HG02970 (cell line): Measurements from ENCODE around the gene KIF19.

Experiments
- ATAC-seq: cut with Tn5 transposase; IDR thresholded peaks from one replicate; pipeline ENCODE4 v1.9.1; 2021; ENCODE audit warnings: mild to moderate bottlenecking, moderate library complexity, moderate number of reproducible peaks; ENCODE audit not compliant: unreplicated experiment, low FRiP score

KIF19 gene

DNA sequence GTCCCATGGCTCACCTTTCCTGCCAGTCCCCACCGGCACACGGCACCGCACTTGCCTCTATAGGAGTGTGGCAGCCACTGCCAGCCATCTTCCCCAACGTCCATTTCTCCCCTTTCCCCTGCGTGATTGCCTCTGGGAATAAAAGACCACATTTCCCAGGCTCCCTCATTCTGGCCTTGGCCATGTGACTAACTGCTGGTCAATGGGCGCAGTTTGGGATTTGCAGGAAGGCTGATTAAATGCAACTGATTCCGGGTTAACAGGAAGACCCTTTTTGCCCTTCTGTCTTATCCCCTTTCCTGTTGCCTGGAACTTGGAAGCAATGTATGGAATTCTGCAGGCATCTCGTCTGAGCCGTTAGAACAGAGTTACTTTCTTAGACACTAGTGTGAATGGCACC is 32.7 kb downstream of the KIF19 start:
- ATAC-seq, result no peak

DNA sequence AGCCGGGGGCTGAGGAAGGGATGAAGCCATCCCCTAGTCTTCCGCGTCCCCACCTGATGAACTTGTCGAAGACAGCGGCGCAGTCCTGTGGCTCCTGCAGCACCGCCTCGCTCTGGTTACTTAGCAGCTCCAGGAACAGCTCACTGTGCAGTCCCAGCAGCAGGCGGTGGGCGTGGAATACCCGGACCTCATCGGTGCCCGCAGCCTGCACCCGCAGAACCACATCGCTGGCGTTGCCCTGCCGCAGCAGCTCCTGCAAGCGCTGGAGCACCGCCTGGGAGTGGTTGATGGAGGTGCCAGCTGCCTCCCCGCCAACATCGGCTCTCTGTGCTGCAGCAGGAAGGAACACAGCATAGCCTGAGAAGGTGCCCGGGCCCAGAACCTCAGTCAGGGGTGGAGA is 33.9 kb downstream of the KIF19 start:
- ATAC-seq, result no peak

GRCh38 chr17:74360899-74361229 is 34.8 kb downstream of the KIF19 start:
- no peak for ATAC-seq

DNA sequence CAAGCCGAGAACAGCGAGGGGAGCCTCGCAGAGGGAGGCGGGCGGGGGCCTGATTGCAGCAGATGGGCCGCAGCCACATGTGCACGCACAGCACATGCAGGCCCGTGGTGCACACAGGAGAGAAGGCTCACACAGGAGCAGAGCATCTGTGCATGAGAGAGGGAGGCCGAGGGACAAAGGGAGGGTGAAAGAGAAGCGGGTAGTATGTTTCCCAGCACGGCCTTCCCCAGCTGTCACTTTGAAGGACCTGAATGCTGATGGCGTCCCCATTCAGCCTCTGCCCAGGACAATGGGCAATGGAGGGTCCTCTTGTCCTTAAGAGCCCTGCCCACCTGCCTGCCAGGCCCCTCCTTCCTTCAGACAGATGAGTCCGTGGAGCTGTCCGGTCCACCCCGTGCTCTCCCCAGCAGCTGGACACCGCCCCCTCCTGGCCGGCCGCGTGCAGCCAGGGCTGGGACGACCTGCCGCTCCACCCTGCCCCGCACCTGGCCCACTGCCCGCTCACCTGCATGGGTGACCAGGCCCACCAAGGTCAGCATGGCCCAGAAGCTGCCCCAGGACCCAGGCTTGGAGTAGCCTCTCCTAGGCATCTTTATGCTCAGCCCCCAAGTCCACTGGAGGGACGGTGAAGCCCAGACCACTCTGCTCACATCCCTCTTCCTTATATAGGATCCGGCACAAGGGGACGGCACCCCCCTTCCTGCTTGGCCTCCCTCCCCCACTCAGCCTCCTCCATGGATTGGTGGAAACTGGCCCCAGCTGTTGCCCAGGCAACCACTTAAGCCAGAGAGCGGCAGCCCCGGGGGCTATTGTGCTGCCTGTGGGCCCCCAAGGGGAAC is 35.4 kb downstream of the KIF19 start, which contains the start of gene BTBD17:
Gene BTBD17 (minus strand): TSS at position 639 of the 839 bp plus-strand sequence. CDS start 49 bp downstream, at position 590.
- ATAC-seq, result no peak

GRCh38 chr17:74362069-74362405 is 36.0 kb downstream of the KIF19 start:
- ATAC-seq, result no peak

- no peak for ATAC-seq
Measured at GRCh38 chr17:74362810-74363498, 36.9 kb downstream of the KIF19 start.

DNA sequence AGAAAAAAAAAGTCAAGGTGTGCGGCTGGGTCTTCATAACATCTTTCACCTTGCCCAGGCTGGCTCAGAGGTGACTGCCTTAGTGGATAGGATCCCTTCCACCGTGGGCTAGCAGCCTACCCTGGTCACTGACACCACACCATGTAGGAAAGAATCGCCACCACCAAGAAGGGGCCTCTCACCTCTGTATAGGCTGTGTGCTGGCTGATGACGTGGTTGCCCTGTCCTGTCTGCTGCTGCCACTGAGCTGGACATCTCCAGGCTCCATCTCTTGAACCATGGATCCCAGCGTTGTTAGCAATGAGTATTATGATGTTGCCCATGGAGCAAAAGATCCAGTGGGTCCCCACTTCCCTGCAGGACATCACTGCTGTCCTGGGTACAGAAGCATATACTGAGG is 41.2 kb downstream of the KIF19 start, which contains the start of gene GPR142:
Gene GPR142 (plus strand): TSS at position 301 of the 400 bp plus-strand sequence. CDS start 2,035 bp downstream, outside the sequence.
- no peak for ATAC-seq

GRCh38 chr17:74368341-74369081 is 42.5 kb downstream of the KIF19 start:
- no peak for ATAC-seq

GRCh38 chr17:74369221-74369620 is 43.2 kb downstream of the KIF19 start:
- no peak for ATAC-seq

DNA sequence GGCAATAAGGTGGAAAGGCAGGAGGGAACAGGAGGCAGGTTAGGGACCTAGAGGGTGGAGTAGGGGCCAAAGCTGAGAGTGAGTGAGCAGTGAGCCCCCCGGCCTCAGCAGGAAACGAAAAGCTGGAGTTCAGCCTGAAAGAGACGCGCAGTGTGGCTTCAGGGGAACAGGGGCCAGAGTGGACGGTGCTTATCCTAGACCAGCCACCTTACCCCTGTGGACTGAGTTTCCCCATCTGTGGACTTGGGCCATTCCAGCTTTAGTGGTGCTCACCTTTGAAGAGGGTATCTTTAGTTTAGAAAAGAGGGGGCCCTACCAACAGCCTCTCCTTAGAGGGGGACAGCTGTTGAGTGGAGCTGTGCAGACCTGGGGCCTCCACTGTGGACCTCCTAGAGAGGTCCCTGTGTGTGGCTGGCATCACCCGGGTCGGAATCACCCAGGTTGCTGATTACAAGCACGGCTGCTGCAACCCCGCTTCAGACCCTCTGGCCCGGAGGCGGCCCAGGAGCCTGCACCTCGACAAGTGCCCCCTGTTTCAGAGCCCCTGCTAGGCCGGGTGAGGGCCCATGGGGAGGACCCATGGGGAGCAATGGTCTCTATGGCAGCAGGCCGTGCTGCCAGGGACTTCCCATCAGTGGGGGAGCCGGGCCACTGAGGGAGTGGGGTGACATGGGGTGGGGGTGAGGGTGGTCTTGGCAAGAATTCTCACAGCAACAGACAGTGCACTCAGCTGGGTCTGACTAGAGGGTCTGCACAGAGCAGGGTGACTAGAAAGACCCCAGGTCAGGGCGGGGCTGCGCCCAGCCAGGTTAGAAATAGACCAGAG is 43.9 kb downstream of the KIF19 start:
- no peak for ATAC-seq

- no peak for ATAC-seq
Measured at GRCh38 chr17:74371653-74372147, 45.7 kb downstream of the KIF19 start.

DNA sequence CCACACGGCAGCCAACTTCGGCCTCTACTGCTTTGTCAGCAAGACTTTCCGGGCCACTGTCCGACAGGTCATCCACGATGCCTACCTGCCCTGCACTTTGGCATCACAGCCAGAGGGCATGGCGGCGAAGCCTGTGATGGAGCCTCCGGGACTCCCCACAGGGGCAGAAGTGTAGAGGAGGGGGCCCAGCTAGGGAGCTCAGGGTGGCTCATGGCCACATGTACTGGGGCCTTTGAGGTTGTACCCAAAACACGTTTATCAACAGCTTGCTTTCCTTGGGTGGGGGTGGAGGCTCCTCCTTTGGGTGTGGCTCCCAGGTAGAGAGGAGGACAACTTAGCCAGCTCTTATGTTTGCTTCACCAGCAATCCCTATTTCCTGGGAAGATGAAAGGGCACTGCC is 46.4 kb downstream of the KIF19 start:
- ATAC-seq, result no peak

DNA sequence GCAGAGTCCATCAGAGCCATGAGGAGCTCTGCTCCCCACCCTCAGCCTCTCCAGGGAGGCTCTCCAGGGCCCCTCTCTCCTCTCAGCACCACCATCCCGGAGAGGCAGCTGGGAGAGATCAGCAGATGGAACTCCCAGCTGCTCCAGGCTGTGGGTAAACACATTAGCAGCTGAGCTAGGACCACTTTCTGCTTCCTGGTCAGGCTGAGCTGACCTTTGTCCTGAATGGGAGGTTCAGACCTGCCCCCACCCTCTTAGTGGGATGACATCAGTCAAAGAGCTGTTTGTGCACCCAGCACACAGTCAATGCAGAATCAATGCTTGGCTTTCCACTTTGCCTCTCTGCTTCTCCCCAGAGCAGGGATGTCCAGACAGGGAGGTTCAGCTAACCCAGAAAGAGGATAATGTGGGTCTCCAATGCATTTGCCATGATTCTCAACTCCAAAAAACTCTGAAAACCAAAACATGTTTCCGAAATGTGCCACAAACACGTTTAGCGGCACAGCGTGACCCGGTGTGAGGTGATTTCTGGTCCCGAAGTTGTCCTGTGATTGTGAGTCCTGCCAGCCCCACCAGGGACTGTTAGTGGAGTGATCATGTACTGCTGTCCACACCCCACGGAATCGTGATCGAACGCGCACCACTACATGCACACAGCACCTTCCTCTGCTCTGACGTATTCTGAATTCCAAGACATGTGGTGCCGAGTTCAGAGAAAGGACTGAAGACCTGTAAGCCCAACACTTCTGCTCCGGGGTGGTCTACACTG is 48.0 kb downstream of the KIF19 start:
- no peak for ATAC-seq

GRCh38 chr17:74374858-74375257 is 48.8 kb downstream of the KIF19 start:
- no peak for ATAC-seq

DNA sequence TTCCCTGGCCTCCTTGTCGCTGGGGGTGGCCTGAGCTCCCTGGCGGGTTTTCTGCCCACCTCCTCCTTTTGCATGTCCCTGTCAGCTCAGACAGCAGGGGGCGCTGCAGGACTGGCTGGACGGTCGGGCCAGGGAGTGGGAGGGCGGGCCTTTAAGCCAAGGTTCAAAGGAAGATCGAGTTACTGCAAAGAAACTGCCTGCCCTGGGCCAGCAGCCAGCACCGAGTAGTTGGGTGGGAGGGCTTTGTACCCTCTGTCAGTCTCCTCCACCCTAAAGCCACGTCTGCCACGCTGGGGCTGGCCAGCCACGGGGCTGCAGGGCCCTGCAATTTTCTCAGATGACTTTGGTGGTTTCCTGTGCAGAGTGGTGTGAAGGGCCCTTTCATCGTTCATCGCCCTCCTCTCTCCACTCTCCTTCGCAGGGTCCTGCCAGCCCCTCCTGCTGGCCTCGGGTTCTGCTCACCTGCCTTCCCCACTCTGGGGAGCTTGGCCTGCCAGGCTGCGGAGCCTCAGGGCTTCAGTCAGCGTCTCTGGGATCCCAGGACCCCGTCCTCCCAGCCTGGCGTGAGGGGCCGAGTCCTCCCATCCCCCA is 53.6 kb downstream of the KIF19 start:
- ATAC-seq, result peak; percentile 60

- no peak for ATAC-seq
Measured at GRCh38 chr17:74380086-74380958, 54.3 kb downstream of the KIF19 start.

- no peak for ATAC-seq
Measured at GRCh38 chr17:74380959-74381808, 55.2 kb downstream of the KIF19 start.
